Neural progenitor cell (in vitro differentiated cells): ENCODE data around the gene GLIS2.

Experiments used
- EZH2 ChIP-seq: fragments of 200-600 bp; sonication (generic); IDR thresholded peaks from 2 replicates; pipeline ENCODE4 v1.6.1; 2017; ENCODE audit warnings: antibody characterized with exemption, mild to moderate bottlenecking, moderate library complexity
- TF ChIP-seq, protein P1 (sequence below): fragments of 200-600 bp; sonication (generic); IDR thresholded peaks from 2 replicates; pipeline ENCODE4 v1.5.1; 2017; ENCODE audit warnings: antibody characterized with exemption, mild to moderate bottlenecking

- TF ChIP-seq, protein P1, sequence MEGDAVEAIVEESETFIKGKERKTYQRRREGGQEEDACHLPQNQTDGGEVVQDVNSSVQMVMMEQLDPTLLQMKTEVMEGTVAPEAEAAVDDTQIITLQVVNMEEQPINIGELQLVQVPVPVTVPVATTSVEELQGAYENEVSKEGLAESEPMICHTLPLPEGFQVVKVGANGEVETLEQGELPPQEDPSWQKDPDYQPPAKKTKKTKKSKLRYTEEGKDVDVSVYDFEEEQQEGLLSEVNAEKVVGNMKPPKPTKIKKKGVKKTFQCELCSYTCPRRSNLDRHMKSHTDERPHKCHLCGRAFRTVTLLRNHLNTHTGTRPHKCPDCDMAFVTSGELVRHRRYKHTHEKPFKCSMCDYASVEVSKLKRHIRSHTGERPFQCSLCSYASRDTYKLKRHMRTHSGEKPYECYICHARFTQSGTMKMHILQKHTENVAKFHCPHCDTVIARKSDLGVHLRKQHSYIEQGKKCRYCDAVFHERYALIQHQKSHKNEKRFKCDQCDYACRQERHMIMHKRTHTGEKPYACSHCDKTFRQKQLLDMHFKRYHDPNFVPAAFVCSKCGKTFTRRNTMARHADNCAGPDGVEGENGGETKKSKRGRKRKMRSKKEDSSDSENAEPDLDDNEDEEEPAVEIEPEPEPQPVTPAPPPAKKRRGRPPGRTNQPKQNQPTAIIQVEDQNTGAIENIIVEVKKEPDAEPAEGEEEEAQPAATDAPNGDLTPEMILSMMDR: no peak
- TF ChIP-seq EZH2: no peak
Measured at GRCh38 chr16:4291699-4292098, 24.2 kb upstream of the GLIS2 start.
